ENCODE results near the gene SLC26A11. TPM values are rescaled to one million over a fixed set of nuclear protein-coding genes. Genes with fewer than 3 reads are reported as not detected.
A peak's percentile ranks its signal among the peaks of the same experiment; 100 is the strongest.

The SLC26A11 gene
- total and polyA plus RNA-seq, 2 donors (not counting 1 experiment from before 2014, with no cell fraction given): 10.1 to 31.4 TPM

- Mint-ChIP-seq H3K4me1 (peaks cover 55% of the 10 kb centered on the region), H3K27me3 (no peaks in the 10 kb centered on the region), H3K4me3 (peak within 1 kb of the TSS; percentile 91), H3K27ac (peak within 1 kb of the TSS; percentile 97), H3K9me3 (ENCODE audit: insufficient read depth) (no peaks in the 10 kb centered on the region)
- H3K9me3 ChIP-seq (ENCODE audit: control extremely low read depth in 1 of 3, control insufficient read depth in 2 of 3, insufficient read depth in 1 of 3, low read length in 2 of 3): no peaks in the 10 kb centered on the region
- peak within 1 kb of the TSS; percentile 75 for H2AFZ ChIP-seq (ENCODE audit: insufficient read depth, low read depth, low read length, poor library complexity, severe bottlenecking)
- H3K9ac ChIP-seq (ENCODE audit: low read length): peak within 1 kb of the TSS; percentile 88
- peaks cover 37% of the 10 kb centered on the region for H4K20me1 ChIP-seq (ENCODE audit: control insufficient read depth, insufficient read depth, low read length, poor library complexity, severe bottlenecking)
- no peaks in the 10 kb centered on the region for H3K27me3 ChIP-seq (replicated peaks in 1 of 4; ENCODE audit: control extremely low read depth in 1 of 4, control insufficient read depth in 3 of 4, insufficient read depth in 4 of 4, low read length in 3 of 4)
- intact Hi-C loops (cut with micrococcal nuclease): loop anchor here (1.0 to 5.0 kb wide), 4 partner anchors 113 to 1257 kb away; partner anchors contain the start of genes CCDC40, CEP131, EIF4A3 and TBC1D16
- H3K4me2 ChIP-seq (replicated peaks; ENCODE audit: low read depth, low read length, poor library complexity, severe bottlenecking): peak within 1 kb of the TSS; percentile 92
- H3K4me3 ChIP-seq (ENCODE audit: control extremely low read depth in 1 of 5, extremely low read depth in 1 of 5, insufficient read depth in 1 of 5, low read depth in 2 of 5, low read length in 4 of 5): peak within 1 kb of the TSS; percentile 74 to 94 (median 84)
- ChIA-PET POLR2A (interaction anchor here (1.2 kb wide), 1 partner anchor 37 kb away, joined by 4 read pairs; no protein-coding TSS in a partner anchor), CTCF (no interaction called here)
- peak within 1 kb of the TSS; percentile 86 to 90 for H3K27ac ChIP-seq (ENCODE audit: low read length in 2 of 2)
- H3K4me1 ChIP-seq (ENCODE audit: control insufficient read depth in 2 of 2, insufficient read depth in 2 of 2, low read length in 2 of 2): peaks cover 32 to 51% of the 10 kb centered on the region in 2 donors
- DNase-seq (peak; percentile 82), ATAC-seq (ENCODE audit: low read depth) (peak; percentile 39)
- H3K36me3 ChIP-seq (replicated peaks in 1 of 2; ENCODE audit: control extremely low read depth in 1 of 2, control insufficient read depth in 1 of 2, extremely low read depth in 1 of 2, insufficient read depth in 2 of 2, low read length in 1 of 2): peaks cover 0 to 2% of the 10 kb centered on the region in 2 experiments
- TF ChIP-seq CTCF (IDR thresholded peaks at IDR 0.05) (no peak), EZH2 (IDR thresholded peaks at IDR 0.05; ENCODE audit: borderline replicate concordance, insufficient read depth, low read depth, low read length, poor library complexity, severe bottlenecking) (no peak)
- H3K79me2 ChIP-seq (ENCODE audit: control insufficient read depth, insufficient read depth, low read length): peaks cover 42% of the 10 kb centered on the region
- WGBS (ENCODE audit: insufficient coverage): under 1% methylated on average over 45 of the region's 54 CpGs
Observed at GRCh38 chr17:80260791-80261158, 40.5 kb downstream of the SLC26A11 start, which contains the start of gene RNF213. RNF213 (plus strand) TSS chr17:80260852; CDS start chr17:80263682, 2,830 bp downstream.

- WGBS (ENCODE audit: insufficient coverage): 3% methylated on average over 38 of the region's 45 CpGs
- peaks cover 42% of the 10 kb centered on the region for H4K20me1 ChIP-seq (ENCODE audit: control insufficient read depth, insufficient read depth, low read length, poor library complexity, severe bottlenecking)
- ChIA-PET CTCF (no interaction called here), POLR2A (interaction anchor here (1.2 kb wide), 1 partner anchor 36 kb away, joined by 4 read pairs; no protein-coding TSS in a partner anchor)
- intact Hi-C loops (cut with micrococcal nuclease): loop anchor here (5.0 kb wide), 3 partner anchors 224 to 1256 kb away; partner anchors contain the start of genes CCDC40, CEP131 and TBC1D16
- TF ChIP-seq EZH2 (IDR thresholded peaks at IDR 0.05; ENCODE audit: borderline replicate concordance, insufficient read depth, low read depth, low read length, poor library complexity, severe bottlenecking): no peak
- TF ChIP-seq CTCF (IDR thresholded peaks at IDR 0.05): no peak
- peak overlapping the region; percentile 97 for H3K27ac Mint-ChIP-seq
- peak overlapping the region; percentile 88 for H3K9ac ChIP-seq (ENCODE audit: low read length)
- DNase-seq: peak; percentile 67
- ATAC-seq (ENCODE audit: low read depth): peak; percentile 2
- H3K36me3 ChIP-seq (replicated peaks in 1 of 2; ENCODE audit: control extremely low read depth in 1 of 2, control insufficient read depth in 1 of 2, extremely low read depth in 1 of 2, insufficient read depth in 2 of 2, low read length in 1 of 2): peaks cover 2 to 6% of the 10 kb centered on the region in 2 experiments
- H3K27ac ChIP-seq (ENCODE audit: low read length in 2 of 2): peak overlapping the region; percentile 86 to 90
- no peaks in the 10 kb centered on the region for H3K27me3 Mint-ChIP-seq
- peak overlapping the region; percentile 75 for H2AFZ ChIP-seq (ENCODE audit: insufficient read depth, low read depth, low read length, poor library complexity, severe bottlenecking)
- H3K79me2 ChIP-seq (ENCODE audit: control insufficient read depth, insufficient read depth, low read length): peaks cover 48% of the 10 kb centered on the region
- peak overlapping the region; percentile 92 for H3K4me2 ChIP-seq (replicated peaks; ENCODE audit: low read depth, low read length, poor library complexity, severe bottlenecking)
- peak overlapping the region; percentile 91 for H3K4me3 Mint-ChIP-seq
- H3K4me1 Mint-ChIP-seq: peaks cover 58% of the 10 kb centered on the region
- H3K4me3 ChIP-seq (ENCODE audit: control extremely low read depth in 1 of 5, extremely low read depth in 1 of 5, insufficient read depth in 1 of 5, low read depth in 2 of 5, low read length in 4 of 5): peak overlapping the region; percentile 74 to 94 (median 84)
- no peaks in the 10 kb centered on the region for H3K27me3 ChIP-seq (replicated peaks in 1 of 4; ENCODE audit: control extremely low read depth in 1 of 4, control insufficient read depth in 3 of 4, insufficient read depth in 4 of 4, low read length in 3 of 4)
- no peaks in the 10 kb centered on the region for H3K9me3 Mint-ChIP-seq (ENCODE audit: insufficient read depth)
- H3K4me1 ChIP-seq (ENCODE audit: control insufficient read depth in 2 of 2, insufficient read depth in 2 of 2, low read length in 2 of 2): peaks cover 35 to 57% of the 10 kb centered on the region in 2 donors
- no peaks in the 10 kb centered on the region for H3K9me3 ChIP-seq (ENCODE audit: control extremely low read depth in 1 of 3, control insufficient read depth in 2 of 3, insufficient read depth in 1 of 3, low read length in 2 of 3)
Observed at GRCh38 chr17:80261159-80261894, 41.1 kb downstream of the SLC26A11 start.
